Testis (tissue), 2 donors: Measurements from ENCODE around the gene LHFPL3.

Experiments used
- POLR2A ChIP-seq: fragments of 450-650 bp; IDR thresholded peaks from one replicate; pipeline ENCODE4 v1.6.1; 2017; ENCODE audit warnings: antibody characterized with exemption, mild to moderate bottlenecking, moderate library complexity
- TF ChIP-seq, protein P1 (sequence below), 3 experiments: fragments of 450-650 bp in 2 of 3; fragments of 200-600 bp in 1 of 3; sonication (generic) in 1 of 3; IDR thresholded peaks; one replicate each; pipeline ENCODE4 v1.5.1; 2016 to 2019; ENCODE audit warnings: antibody characterized with exemption in 3 of 3, mild to moderate bottlenecking in 2 of 3, moderate library complexity in 1 of 3

DNA sequence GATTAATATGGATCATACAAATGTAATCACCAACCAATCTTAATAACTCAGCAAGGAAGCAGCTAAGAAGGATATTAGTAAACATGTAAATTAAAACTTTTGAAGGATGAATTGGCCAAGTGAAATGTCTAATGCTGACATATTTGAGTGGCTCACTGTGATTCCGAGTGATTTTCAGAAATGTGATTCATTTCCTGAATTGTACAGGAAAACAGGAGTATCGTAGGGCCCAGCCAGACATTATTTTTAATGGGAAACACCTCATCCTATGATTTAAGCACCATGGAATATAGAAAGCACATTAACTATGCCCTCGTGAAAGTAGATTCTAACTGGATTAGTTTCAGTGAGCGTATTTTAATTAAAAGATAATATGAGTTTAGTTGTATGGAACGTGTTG is 82.3 kb downstream of the LHFPL3 start:
- TF ChIP-seq, protein P1, sequence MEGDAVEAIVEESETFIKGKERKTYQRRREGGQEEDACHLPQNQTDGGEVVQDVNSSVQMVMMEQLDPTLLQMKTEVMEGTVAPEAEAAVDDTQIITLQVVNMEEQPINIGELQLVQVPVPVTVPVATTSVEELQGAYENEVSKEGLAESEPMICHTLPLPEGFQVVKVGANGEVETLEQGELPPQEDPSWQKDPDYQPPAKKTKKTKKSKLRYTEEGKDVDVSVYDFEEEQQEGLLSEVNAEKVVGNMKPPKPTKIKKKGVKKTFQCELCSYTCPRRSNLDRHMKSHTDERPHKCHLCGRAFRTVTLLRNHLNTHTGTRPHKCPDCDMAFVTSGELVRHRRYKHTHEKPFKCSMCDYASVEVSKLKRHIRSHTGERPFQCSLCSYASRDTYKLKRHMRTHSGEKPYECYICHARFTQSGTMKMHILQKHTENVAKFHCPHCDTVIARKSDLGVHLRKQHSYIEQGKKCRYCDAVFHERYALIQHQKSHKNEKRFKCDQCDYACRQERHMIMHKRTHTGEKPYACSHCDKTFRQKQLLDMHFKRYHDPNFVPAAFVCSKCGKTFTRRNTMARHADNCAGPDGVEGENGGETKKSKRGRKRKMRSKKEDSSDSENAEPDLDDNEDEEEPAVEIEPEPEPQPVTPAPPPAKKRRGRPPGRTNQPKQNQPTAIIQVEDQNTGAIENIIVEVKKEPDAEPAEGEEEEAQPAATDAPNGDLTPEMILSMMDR (IDR thresholded peaks at IDR 0.05): no peak
- TF ChIP-seq POLR2A: no peak
